Muscle of leg (tissue), 11 donors: ENCODE data around the gene MKNK1. TPM values are rescaled to one million over a fixed set of nuclear protein-coding genes. Genes with fewer than 3 reads are reported as not detected.

ENCODE experiments used
- DNase-seq: peaks from one replicate; pipeline ENCODE4 v3.0.0; 2013
- H3K27ac ChIP-seq: one replicate; pipeline ENCODE4 v1.5.1; 2013; ENCODE audit warnings: mild to moderate bottlenecking, low read length, control low read depth
- H3K27me3 ChIP-seq: one replicate; pipeline ENCODE4 v1.6.1; 2013; ENCODE audit warnings: low read length; ENCODE audit not compliant: control insufficient read depth, insufficient read depth
- H3K36me3 ChIP-seq: one replicate; pipeline ENCODE4 v1.6.1; 2013; ENCODE audit warnings: low read length; ENCODE audit not compliant: control insufficient read depth, insufficient read depth
- H3K4me1 ChIP-seq: one replicate; pipeline ENCODE4 v1.6.1; 2013; ENCODE audit warnings: low read length; ENCODE audit not compliant: control insufficient read depth, insufficient read depth
- H3K4me3 ChIP-seq: one replicate; pipeline ENCODE4 v1.5.1; 2013; ENCODE audit warnings: low read length, control low read depth
- H3K9me3 ChIP-seq: replicated peaks from 2 replicates; pipeline ENCODE4 v1.6.1; 2013; ENCODE audit warnings: low read depth, low read length; ENCODE audit not compliant: control insufficient read depth
- WGBS: methylation state at CpG from one replicate; pipeline ENCODE4 v1.1.5; 2013; ENCODE audit warnings: missing lambda C conversion rate; ENCODE audit not compliant: insufficient coverage; 5-methylcytosine and 5-hydroxymethylcytosine counted together
- polyA plus RNA-seq, 8 donors: library from polyadenylated mRNA; unstranded; fragments of 120-200 nt; gene quantifications; one replicate each; pipeline versions ENCODE4 v1.2.1 to v1.2.3, GENCODE V29; 2013; ENCODE audit warnings: inconsistent platforms in 1 of 8, low replicate concordance in 1 of 8; ENCODE audit not compliant: insufficient read length in 8 of 8, insufficient read depth in 1 of 8
- total RNA-seq: library from RNA; stranded (reverse); fragments of 120-200 nt; gene quantifications from one replicate; pipeline ENCODE4 v1.2.4, GENCODE V29; 2013

The MKNK1 gene
- total and polyA plus RNA-seq, 9 donors = 19.3 to 32.5 (median 28.4) TPM

GRCh38 chr1:46544561-46545240 lies 59.4 kb downstream of the MKNK1 start:
- Histone ChIP-seq H3K36me3 (no peaks in the 10 kb centered on the region), H3K4me3 (no peak overlapping the region), H3K27ac (no peak overlapping the region), H3K27me3 (peaks cover 70% of the 10 kb centered on the region), H3K9me3 (no peaks in the 10 kb centered on the region), H3K4me1 (peaks cover 11% of the 10 kb centered on the region)
- 17% methylated on average over 1 of the region's 5 CpGs for WGBS
- DNase-seq = no peak

GRCh38 chr1:46543761-46544560 lies 60.1 kb downstream of the MKNK1 start:
- Histone ChIP-seq H3K9me3 (no peaks in the 10 kb centered on the region), H3K27ac (no peak overlapping the region), H3K4me3 (no peak overlapping the region), H3K27me3 (peaks cover 72% of the 10 kb centered on the region), H3K4me1 (peaks cover 6% of the 10 kb centered on the region), H3K36me3 (no peaks in the 10 kb centered on the region)
- WGBS = 0% methylated on average over 40 of the region's 58 CpGs
- DNase-seq = no peak

- H3K36me3 ChIP-seq = no peaks in the 10 kb centered on the region
- DNase-seq = no peak
- H3K27ac ChIP-seq = no peak overlapping the region
- H3K27me3 ChIP-seq = peaks cover 72% of the 10 kb centered on the region
- 11% methylated on average over 1 of the region's 7 CpGs for WGBS
- H3K9me3 ChIP-seq = no peaks in the 10 kb centered on the region
- peaks cover 6% of the 10 kb centered on the region for H3K4me1 ChIP-seq
- H3K4me3 ChIP-seq = no peak overlapping the region
These were observed 60.7 kb downstream of the MKNK1 start for GRCh38 chr1:46543382-46543760.

GRCh38 chr1:46539972-46540371 lies 64.1 kb downstream of the MKNK1 start:
- Histone ChIP-seq H3K4me3 (no peak overlapping the region), H3K9me3 (no peaks in the 10 kb centered on the region), H3K4me1 (peaks cover 6% of the 10 kb centered on the region), H3K27ac (no peak overlapping the region), H3K36me3 (no peaks in the 10 kb centered on the region), H3K27me3 (peaks cover 58% of the 10 kb centered on the region)
- WGBS = 64% methylated on average over 9 of the region's 9 CpGs
- DNase-seq = no peak

- no CpG with 5 or more reads among the region's 2 CpGs for WGBS
- H3K9me3 ChIP-seq = no peaks in the 10 kb centered on the region
- peaks cover 4% of the 10 kb centered on the region for H3K4me1 ChIP-seq
- DNase-seq = no peak
- H3K4me3 ChIP-seq = no peak overlapping the region
- no peak overlapping the region for H3K27ac ChIP-seq
- no peaks in the 10 kb centered on the region for H3K36me3 ChIP-seq
- H3K27me3 ChIP-seq = peaks cover 53% of the 10 kb centered on the region
These were observed 65.9 kb downstream of the MKNK1 start for GRCh38 chr1:46538147-46538546.

GRCh38 chr1:46537651-46538050 lies 66.4 kb downstream of the MKNK1 start:
- H3K27me3 ChIP-seq = peaks cover 49% of the 10 kb centered on the region
- H3K27ac ChIP-seq = no peak overlapping the region
- no peak overlapping the region for H3K4me3 ChIP-seq
- H3K4me1 ChIP-seq = peaks cover 5% of the 10 kb centered on the region
- no peaks in the 10 kb centered on the region for H3K36me3 ChIP-seq
- no peak for DNase-seq
- H3K9me3 ChIP-seq = no peaks in the 10 kb centered on the region
- WGBS = no CpG with 5 or more reads among the region's 2 CpGs

GRCh38 chr1:46536527-46536926 lies 67.5 kb downstream of the MKNK1 start:
- H3K4me3 ChIP-seq = no peak overlapping the region
- no peaks in the 10 kb centered on the region for H3K9me3 ChIP-seq
- no peak for DNase-seq
- no peaks in the 10 kb centered on the region for H3K36me3 ChIP-seq
- H3K27ac ChIP-seq = no peak overlapping the region
- no CpG with 5 or more reads among the region's 1 CpG for WGBS
- H3K4me1 ChIP-seq = peaks cover 7% of the 10 kb centered on the region
- H3K27me3 ChIP-seq = peaks cover 46% of the 10 kb centered on the region

- DNase-seq = no peak
- 50% methylated on average over 2 of the region's 2 CpGs for WGBS
- Histone ChIP-seq H3K27ac (no peak overlapping the region), H3K4me1 (peaks cover 7% of the 10 kb centered on the region), H3K27me3 (peaks cover 46% of the 10 kb centered on the region), H3K36me3 (no peaks in the 10 kb centered on the region), H3K9me3 (no peaks in the 10 kb centered on the region), H3K4me3 (no peak overlapping the region)
These were observed 69.0 kb downstream of the MKNK1 start for GRCh38 chr1:46535063-46535462.

GRCh38 chr1:46533179-46533864 lies 70.7 kb downstream of the MKNK1 start:
- no peaks in the 10 kb centered on the region for H3K9me3 ChIP-seq
- H3K4me3 ChIP-seq = peak overlapping the region; percentile 8
- H3K27ac ChIP-seq = no peak overlapping the region
- H3K4me1 ChIP-seq = peaks cover 7% of the 10 kb centered on the region
- no peaks in the 10 kb centered on the region for H3K36me3 ChIP-seq
- 3% methylated on average over 71 of the region's 71 CpGs for WGBS
- H3K27me3 ChIP-seq = peaks cover 58% of the 10 kb centered on the region
- DNase-seq = peak; percentile 53

- Histone ChIP-seq H3K4me3 (peak overlapping the region; percentile 8), H3K27me3 (peaks cover 58% of the 10 kb centered on the region), H3K36me3 (no peaks in the 10 kb centered on the region), H3K4me1 (peaks cover 7% of the 10 kb centered on the region), H3K27ac (no peak overlapping the region), H3K9me3 (no peaks in the 10 kb centered on the region)
- 0% methylated on average over 27 of the region's 31 CpGs for WGBS
- DNase-seq = peak; percentile 74
These were observed 71.4 kb downstream of the MKNK1 start for GRCh38 chr1:46532498-46533178.
